ENCODE data around the gene GALC.

Gene GALC

GRCh38 chr14:88005978-88006851 is 13.2 kb upstream of the GALC start:
- no peak for DNase-seq (ENCODE audit: low spot score)

GRCh38 chr14:88005050-88005481 is 12.1 kb upstream of the GALC start, which contains the start of gene GPR65:
Gene GPR65, plus strand, starts transcription at chr14:88005135. Its CDS starts 5,713 bp downstream, at chr14:88010848.
- no peak for DNase-seq (ENCODE audit: low spot score)

GRCh38 chr14:88004506-88005036 is 11.6 kb upstream of the GALC start:
- no peak for DNase-seq (ENCODE audit: low spot score)

- DNase-seq (ENCODE audit: low spot score) = no peak
Measured at GRCh38 chr14:88003425-88003824, 10.4 kb upstream of the GALC start.

GRCh38 chr14:88002421-88003075 is 9.6 kb upstream of the GALC start:
- DNase-seq (ENCODE audit: low spot score) = no peak

GRCh38 chr14:87999277-87999676 is 6.3 kb upstream of the GALC start:
- DNase-seq (ENCODE audit: low spot score) = no peak

- DNase-seq (ENCODE audit: low spot score) = no peak
Measured at GRCh38 chr14:87998482-87998881, 5.5 kb upstream of the GALC start.

GRCh38 chr14:87996291-87996592 is 3.3 kb upstream of the GALC start:
- no peak for DNase-seq (ENCODE audit: low spot score)

GRCh38 chr14:87995500-87996290 is 2.7 kb upstream of the GALC start:
- DNase-seq (ENCODE audit: low spot score) = no peak

- DNase-seq (ENCODE audit: low spot score) = no peak
Measured at GRCh38 chr14:87994974-87995373, 2.0 kb upstream of the GALC start.

- no peak for DNase-seq (ENCODE audit: low spot score)
Measured at GRCh38 chr14:87992346-87992717, 650 bp downstream of the GALC start.

GRCh38 chr14:87990682-87991081 is 2.3 kb downstream of the GALC start:
- DNase-seq (ENCODE audit: low spot score) = no peak

GRCh38 chr14:87989956-87990299 is 3.1 kb downstream of the GALC start:
- DNase-seq (ENCODE audit: low spot score) = no peak

GRCh38 chr14:87989221-87989955 is 3.6 kb downstream of the GALC start:
- no peak for DNase-seq (ENCODE audit: low spot score)

- no peak for DNase-seq (ENCODE audit: low spot score)
Measured at GRCh38 chr14:87979689-87980088, 13.3 kb downstream of the GALC start.

GRCh38 chr14:87975636-87976035 is 17.3 kb downstream of the GALC start:
- no peak for DNase-seq (ENCODE audit: low spot score)

GRCh38 chr14:87971010-87971409 is 22.0 kb downstream of the GALC start:
- no peak for DNase-seq (ENCODE audit: low spot score)

- DNase-seq (ENCODE audit: low spot score) = no peak
Measured at GRCh38 chr14:87967496-87967895, 25.5 kb downstream of the GALC start.

GRCh38 chr14:87966816-87967215 is 26.2 kb downstream of the GALC start:
- no peak for DNase-seq (ENCODE audit: low spot score)

- no peak for DNase-seq (ENCODE audit: low spot score)
Measured at GRCh38 chr14:87961246-87961645, 31.7 kb downstream of the GALC start.

- no peak for DNase-seq (ENCODE audit: low spot score)
Measured at GRCh38 chr14:87960013-87960787, 32.8 kb downstream of the GALC start.
